ENCODE data around the gene MPZL2. TPM values are rescaled to one million over a fixed set of nuclear protein-coding genes. Genes with fewer than 3 reads are reported as not detected.
A peak's percentile ranks its signal among the peaks of the same experiment; 100 is the strongest.

The MPZL2 gene
- total and polyA plus RNA-seq, 9 of the 15 experiments (the other 6 are each of a cell fraction or from before 2014, with no cell fraction given) = 0.09 to 0.28 (median 0.18) TPM; not detected in 2

GRCh38 chr11:118286545-118286944, 22.4 kb upstream of the MPZL2 start:
- in situ Hi-C loops (cut with MboI) = no loop called here
- POLR2A ChIA-PET = interaction anchor here (0.7 kb wide), 1 partner anchor 88 kb away, joined by 3 read pairs; no protein-coding TSS in a partner anchor
- no peaks in the 10 kb centered on the region for H3K9me1 ChIP-seq (ENCODE audit: control insufficient read depth, insufficient read depth, low read length)
- no peak for DNase-seq (ENCODE audit: extremely low read depth in 1 of 4, low spot score in 3 of 4)
- no peak overlapping the region for H2AFZ ChIP-seq (ENCODE audit: low read depth, low read length)
- H4K20me1 ChIP-seq (replicated peaks; ENCODE audit: control insufficient read depth, insufficient read depth, low read length) = no peaks in the 10 kb centered on the region
- no peak overlapping the region for H3K4me3 ChIP-seq
- no TSS peak for BruUV-seq (replicated peaks)
- TF ChIP-seq MEIS2 (IDR thresholded peaks at IDR 0.05; ENCODE audit: partially characterized antibody) = peak; percentile 86
- TF ChIP-seq, protein P1, sequence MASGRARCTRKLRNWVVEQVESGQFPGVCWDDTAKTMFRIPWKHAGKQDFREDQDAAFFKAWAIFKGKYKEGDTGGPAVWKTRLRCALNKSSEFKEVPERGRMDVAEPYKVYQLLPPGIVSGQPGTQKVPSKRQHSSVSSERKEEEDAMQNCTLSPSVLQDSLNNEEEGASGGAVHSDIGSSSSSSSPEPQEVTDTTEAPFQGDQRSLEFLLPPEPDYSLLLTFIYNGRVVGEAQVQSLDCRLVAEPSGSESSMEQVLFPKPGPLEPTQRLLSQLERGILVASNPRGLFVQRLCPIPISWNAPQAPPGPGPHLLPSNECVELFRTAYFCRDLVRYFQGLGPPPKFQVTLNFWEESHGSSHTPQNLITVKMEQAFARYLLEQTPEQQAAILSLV (tag; IDR thresholded peaks at IDR 0.05) = no peak
- no peak for TF ChIP-seq PBX2 (CRISPR knock-in tag; IDR thresholded peaks at IDR 0.05; ENCODE audit: low read depth)
- peak; percentile 90 for TF ChIP-seq PBX2 (tag; conservative IDR thresholded peaks at IDR 0.05; ENCODE audit: low read depth)
- no peak for TF ChIP-seq ZNF445 (CRISPR knock-in tag; IDR thresholded peaks at IDR 0.05; ENCODE audit: low read depth)
- TF ChIP-seq ZNF384 (IDR thresholded peaks at IDR 0.05; ENCODE audit: low read depth, low read length) = peak; percentile 40; the same call in 1 of the 2 replicates
- no peak for TF ChIP-seq NCOA2 (IDR thresholded peaks at IDR 0.05; ENCODE audit: partially characterized antibody in 2 of 2)
- no peak for TF ChIP-seq KLF13 (tag; IDR thresholded peaks at IDR 0.05; ENCODE audit: borderline replicate concordance, low read depth)
- no peak for TF ChIP-seq ATF4 (CRISPR knock-in tag; IDR thresholded peaks at IDR 0.05)
- TF ChIP-seq PHF21A (IDR thresholded peaks at IDR 0.05; ENCODE audit: borderline replicate concordance, low read depth) = no peak
- no peak for TF ChIP-seq ZFP91 (CRISPR knock-in tag; IDR thresholded peaks at IDR 0.05)
- TF ChIP-seq POLR2G (IDR thresholded peaks at IDR 0.05; ENCODE audit: low read depth, low read length) = no peak
- TF ChIP-seq, protein P2, sequence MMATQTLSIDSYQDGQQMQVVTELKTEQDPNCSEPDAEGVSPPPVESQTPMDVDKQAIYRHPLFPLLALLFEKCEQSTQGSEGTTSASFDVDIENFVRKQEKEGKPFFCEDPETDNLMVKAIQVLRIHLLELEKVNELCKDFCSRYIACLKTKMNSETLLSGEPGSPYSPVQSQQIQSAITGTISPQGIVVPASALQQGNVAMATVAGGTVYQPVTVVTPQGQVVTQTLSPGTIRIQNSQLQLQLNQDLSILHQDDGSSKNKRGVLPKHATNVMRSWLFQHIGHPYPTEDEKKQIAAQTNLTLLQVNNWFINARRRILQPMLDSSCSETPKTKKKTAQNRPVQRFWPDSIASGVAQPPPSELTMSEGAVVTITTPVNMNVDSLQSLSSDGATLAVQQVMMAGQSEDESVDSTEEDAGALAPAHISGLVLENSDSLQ (IDR thresholded peaks at IDR 0.05) = peak; percentile 48
- no peak for TF ChIP-seq BRF1 (IDR thresholded peaks at IDR 0.05; ENCODE audit: borderline replicate concordance, extremely low read depth, insufficient read length)
- H3K79me2 ChIP-seq (ENCODE audit: control insufficient read depth, insufficient read depth, low read length) = no peaks in the 10 kb centered on the region
- intact Hi-C loops (cut with micrococcal nuclease) = no loop called here
- H3K27me3 ChIP-seq (ENCODE audit: control insufficient read depth in 2 of 2, insufficient read depth in 2 of 2, low read length in 2 of 2) = peaks cover 0 to 3% of the 10 kb centered on the region in 2 experiments; a peak in 2 of 5 replicates
- ATAC-seq = no peak
- H3K36me3 ChIP-seq (ENCODE audit: control insufficient read depth, insufficient read depth, low read length) = no peaks in the 10 kb centered on the region
- peaks cover 0 to 5% of the 10 kb centered on the region in 2 experiments; a peak in 1 of 5 replicates for H3K4me1 ChIP-seq (replicated peaks in 1 of 2; ENCODE audit: control insufficient read depth in 2 of 2, insufficient read depth in 2 of 2, low read length in 2 of 2)
- CTCF ChIA-PET (ENCODE audit: low intra/inter-chr PET ratio) = no interaction called here
- H3K9ac ChIP-seq (ENCODE audit: insufficient read depth in 1 of 2, low read depth in 2 of 2, low read length in 2 of 2) = no peak overlapping the region
- no peaks in the 10 kb centered on the region for H3K9me3 ChIP-seq (replicated peaks; ENCODE audit: control insufficient read depth, insufficient read depth, low read depth, low read length)
- H3K27ac ChIP-seq (ENCODE audit: extremely low read depth, low read depth, low read length) = no peak overlapping the region
- 0% methylated on average over 1 of the region's 2 CpGs for WGBS (ENCODE audit: insufficient coverage, low coverage, missing lambda C conversion rate)
- no peak for FAIRE-seq
- no peak overlapping the region for H3K4me2 ChIP-seq (ENCODE audit: insufficient read depth, low read length)

Data from K562 (cell line).